DND-41 (cell line): ENCODE data around the gene CGB5.
"Not testable (repeated sequence)": the region's sequence is repeated elsewhere in the genome, so short reads cannot be mapped to it uniquely, and the experiment has no call there.

Source experiments
- ATAC-seq: fragments of 200-7000 bp; cut with Tn5 transposase; 3 replicates; pipeline ENCODE4 v1.9.1; 2021; ENCODE audit warnings: low read depth; ENCODE audit not compliant: insufficient read depth
- DNase-seq: peaks from one replicate; pipeline ENCODE4 v3.0.0-alpha.2; 2020
- H2AFZ ChIP-seq: 2 replicates; pipeline ENCODE4 v1.6.0; 2012; ENCODE audit warnings: low read depth, low read length
- H3K27ac ChIP-seq: 2 replicates; pipeline ENCODE4 v1.5.1; 2012; ENCODE audit warnings: low read length, inconsistent platforms
- H3K27me3 ChIP-seq: fragments of 200-600 bp; sonication (generic); 2 replicates; pipeline ENCODE4 v1.6.0; 2012; ENCODE audit warnings: low read length, mild to moderate bottlenecking, inconsistent platforms; ENCODE audit not compliant: insufficient read depth, poor library complexity
- H3K36me3 ChIP-seq: 2 replicates; pipeline ENCODE4 v1.5.1; 2012; ENCODE audit warnings: low read length, inconsistent platforms; ENCODE audit not compliant: insufficient read depth
- H3K4me1 ChIP-seq: 2 replicates; pipeline ENCODE4 v1.5.1; 2012; ENCODE audit warnings: mild to moderate bottlenecking, low read length; ENCODE audit not compliant: insufficient read depth
- H3K4me2 ChIP-seq: 2 replicates; pipeline ENCODE4 v1.6.0; 2012; ENCODE audit warnings: mild to moderate bottlenecking, moderate library complexity, low read length, inconsistent platforms; ENCODE audit not compliant: insufficient read depth
- H3K4me3 ChIP-seq, 2 experiments: fragments of 200-600 bp in 1 of 2; shearing (Covaris generic) in 1 of 2; 2 replicates each; pipeline ENCODE4 v1.5.1; 2012 to 2016; ENCODE audit warnings: inconsistent platforms in 2 of 2, low read length in 2 of 2, mild to moderate bottlenecking in 2 of 2, low read depth in 1 of 2, moderate library complexity in 1 of 2
- H3K79me2 ChIP-seq: 2 replicates; pipeline ENCODE4 v1.6.0; 2012; ENCODE audit warnings: low read length, inconsistent platforms; ENCODE audit not compliant: insufficient read depth
- H3K9ac ChIP-seq: 2 replicates; pipeline ENCODE4 v1.6.0; 2012; ENCODE audit warnings: low read depth, mild to moderate bottlenecking, inconsistent platforms, low read length, moderate library complexity
- H3K9me3 ChIP-seq: 2 replicates; pipeline ENCODE4 v1.5.1; 2012; ENCODE audit warnings: low read length, moderate library complexity, mild to moderate bottlenecking, inconsistent platforms; ENCODE audit not compliant: insufficient read depth, severe bottlenecking
- H4K20me1 ChIP-seq: 2 replicates; pipeline ENCODE4 v1.6.0; 2012; ENCODE audit warnings: low read length; ENCODE audit not compliant: insufficient read depth
- CTCF ChIP-seq: IDR thresholded peaks from 2 replicates; pipeline ENCODE4 v1.5.1; 2012; ENCODE audit warnings: borderline replicate concordance, low read length, moderate library complexity, mild to moderate bottlenecking; ENCODE audit not compliant: poor library complexity, severe bottlenecking; ENCODE audit errors: extremely low read depth
- EZH2 ChIP-seq: IDR thresholded peaks from 3 replicates; pipeline ENCODE4 v1.6.1; 2012; ENCODE audit warnings: borderline replicate concordance, low read depth, mild to moderate bottlenecking, moderate library complexity, low read length, inconsistent platforms; ENCODE audit not compliant: severe bottlenecking

Gene CGB5

GRCh38 chr19:49022116-49022515 lies 21.5 kb upstream of the CGB5 start:
- Histone ChIP-seq H2AFZ (no peak overlapping the region), H3K27me3 (peaks cover 3% of the 10 kb centered on the region), H3K27ac (no peak overlapping the region), H3K36me3 (no peaks in the 10 kb centered on the region), H3K4me3 (no peak overlapping the region), H3K9me3 (no peaks in the 10 kb centered on the region), H3K79me2 (no peaks in the 10 kb centered on the region), H4K20me1 (no peaks in the 10 kb centered on the region; the same call in 1 of the 2 replicates), H3K9ac (no peak overlapping the region), H3K4me1 (peaks cover 3% of the 10 kb centered on the region; the same call in 1 of the 2 replicates), H3K4me2 (no peak overlapping the region)
- no peak for TF ChIP-seq CTCF
- no peak for TF ChIP-seq EZH2
- no peak for ATAC-seq
- no peak for DNase-seq

- not testable (repeated sequence) for H4K20me1 ChIP-seq, H3K27ac ChIP-seq, H3K4me3 ChIP-seq, H3K4me1 ChIP-seq, H3K27me3 ChIP-seq, H2AFZ ChIP-seq, H3K79me2 ChIP-seq, DNase-seq, ATAC-seq, H3K9me3 ChIP-seq, H3K36me3 ChIP-seq, H3K9ac ChIP-seq, H3K4me2 ChIP-seq
Observed at GRCh38 chr19:49024233-49024632, 19.4 kb upstream of the CGB5 start, which contains the start of gene CGB3. Gene CGB3 (minus strand): TSS chr19:49024333. CDS start chr19:49023971, 362 bp downstream.

- ATAC-seq, H3K27me3 ChIP-seq, H3K4me1 ChIP-seq, H3K9ac ChIP-seq, DNase-seq, H3K79me2 ChIP-seq, H3K9me3 ChIP-seq, H3K4me2 ChIP-seq, H2AFZ ChIP-seq, H4K20me1 ChIP-seq, H3K4me3 ChIP-seq, H3K27ac ChIP-seq, H3K36me3 ChIP-seq: not testable (repeated sequence)
Observed at GRCh38 chr19:49025088-49025487, 18.6 kb upstream of the CGB5 start.

- H3K9ac ChIP-seq, H3K4me1 ChIP-seq, DNase-seq, H3K27me3 ChIP-seq, H3K4me3 ChIP-seq, ATAC-seq, H3K27ac ChIP-seq, H3K4me2 ChIP-seq, H3K79me2 ChIP-seq, H3K9me3 ChIP-seq, H3K36me3 ChIP-seq, H2AFZ ChIP-seq, H4K20me1 ChIP-seq: not testable (repeated sequence)
Observed at GRCh38 chr19:49025599-49025998, 18.0 kb upstream of the CGB5 start.

GRCh38 chr19:49028686-49029085 lies 15.0 kb upstream of the CGB5 start:
- H2AFZ ChIP-seq, ATAC-seq: not testable (repeated sequence)

GRCh38 chr19:49029749-49030148 lies 13.9 kb upstream of the CGB5 start:
- H3K36me3 ChIP-seq, H3K9me3 ChIP-seq, H3K27me3 ChIP-seq, H3K4me1 ChIP-seq, H3K4me3 ChIP-seq, H3K27ac ChIP-seq, ATAC-seq, H2AFZ ChIP-seq, H3K9ac ChIP-seq, H4K20me1 ChIP-seq, H3K4me2 ChIP-seq, DNase-seq, H3K79me2 ChIP-seq: not testable (repeated sequence)

More at GRCh38 chr19:49028686-49029085, 15.0 kb upstream of the CGB5 start:
- not testable (repeated sequence) for H3K9ac ChIP-seq, H3K4me2 ChIP-seq, H3K4me3 ChIP-seq, H3K27ac ChIP-seq, H3K27me3 ChIP-seq, H3K9me3 ChIP-seq, H4K20me1 ChIP-seq, H3K4me1 ChIP-seq, DNase-seq, H3K36me3 ChIP-seq, H3K79me2 ChIP-seq

GRCh38 chr19:49030323-49030722 lies 13.3 kb upstream of the CGB5 start:
- H3K9ac ChIP-seq, H3K36me3 ChIP-seq, H3K27ac ChIP-seq, H3K4me2 ChIP-seq, H2AFZ ChIP-seq, ATAC-seq, DNase-seq, H3K4me1 ChIP-seq, H3K27me3 ChIP-seq, H3K79me2 ChIP-seq, H3K9me3 ChIP-seq, H4K20me1 ChIP-seq, H3K4me3 ChIP-seq: not testable (repeated sequence)
